PC-9 (cell line): ENCODE measurements around the gene CEBPA. TPM values are rescaled to one million over a fixed set of nuclear protein-coding genes. Genes with fewer than 3 reads are reported as not detected.
"Not testable (repeated sequence)": the region's sequence is repeated elsewhere in the genome, so short reads cannot be mapped to it uniquely, and the experiment has no call there.

ENCODE experiments used
- BruUV-seq: library from RNA; stranded (reverse); fragments of 400-500 nt; replicated peaks from 2 replicates; lab custom pipeline; 2021; lab: Mats Ljungman, UMichigan
- CTCF ChIA-PET: fragments of 300-600 bp; sonication (Branson Sonifier 250); formaldehyde crosslinking; loops from one replicate; lab custom pipeline; 2022; ENCODE audit warnings: antibody characterized with exemption; lab: Charles Lee
- POLR2A ChIA-PET: fragments of 300-600 bp; sonication (Branson Sonifier 250); formaldehyde crosslinking; loops from one replicate; lab custom pipeline; 2022; ENCODE audit warnings: antibody characterized with exemption; ENCODE audit not compliant: unreplicated experiment; lab: Charles Lee
- DNase-seq, 2 experiments: peaks; one replicate each; pipeline versions ENCODE4 v3.0.0 to v3.0.0-alpha.2; 2015 to 2022; ENCODE audit warnings: mixed read lengths in 1 of 2
- H2AFZ ChIP-seq: fragments of 200-600 bp; sonication (generic); 2 replicates; pipeline ENCODE4 v1.8.1; 2017; ENCODE audit warnings: antibody characterized with exemption
- H3F3A ChIP-seq: fragments of 200-600 bp; sonication (generic); 2 replicates; pipeline ENCODE4 v1.8.1; 2017; ENCODE audit warnings: antibody characterized with exemption, mild to moderate bottlenecking, low read depth; ENCODE audit not compliant: insufficient read depth
- H3K27ac ChIP-seq: fragments of 200-600 bp; sonication (generic); 2 replicates; pipeline ENCODE4 v1.6.1; 2016; ENCODE audit warnings: mixed run types
- H3K27me3 ChIP-seq: fragments of 200-600 bp; sonication (generic); 2 replicates; pipeline ENCODE4 v1.6.1; 2016; ENCODE audit warnings: low read depth, mixed run types; ENCODE audit not compliant: insufficient read depth
- H3K36me3 ChIP-seq: fragments of 200-600 bp; sonication (generic); 2 replicates; pipeline ENCODE4 v1.6.1; 2016; ENCODE audit warnings: low read depth, mixed run types
- H3K4me1 ChIP-seq: fragments of 200-600 bp; sonication (generic); replicated peaks from 2 replicates; pipeline ENCODE4 v1.6.1; 2016; ENCODE audit warnings: mixed run types; ENCODE audit not compliant: insufficient read depth
- H3K4me2 ChIP-seq: fragments of 200-600 bp; sonication (generic); 2 replicates; pipeline ENCODE4 v1.6.1; 2017; ENCODE audit warnings: mixed run types
- H3K4me3 ChIP-seq: fragments of 200-600 bp; sonication (generic); 2 replicates; pipeline ENCODE4 v1.6.1; 2016; ENCODE audit warnings: mixed run types
- H3K79me2 ChIP-seq: fragments of 200-600 bp; sonication (generic); 2 replicates; pipeline ENCODE4 v1.6.1; 2017; ENCODE audit warnings: low read depth, mixed run types
- H3K9me2 ChIP-seq: fragments of 200-600 bp; sonication (generic); 2 replicates; pipeline ENCODE4 v1.8.1; 2017; ENCODE audit warnings: mild to moderate bottlenecking; ENCODE audit not compliant: insufficient read depth
- H3K9me3 ChIP-seq: fragments of 200-600 bp; sonication (generic); 2 replicates; pipeline ENCODE4 v1.8.1; 2016; ENCODE audit warnings: low read depth; ENCODE audit not compliant: insufficient read depth
- H4K20me1 ChIP-seq: fragments of 200-600 bp; sonication (generic); 2 replicates; pipeline ENCODE4 v1.8.1; 2017; ENCODE audit not compliant: insufficient read depth
- EZH2 ChIP-seq: fragments of 200-600 bp; sonication (generic); IDR thresholded peaks from 2 replicates; pipeline ENCODE4 v1.8.0; 2017; ENCODE audit warnings: antibody characterized with exemption, low read depth
- intact Hi-C: fragments of 100-400 bp; cut with micrococcal nuclease; formaldehyde crosslinking; loops from one replicate; pipeline ENCODE4 v1.10.0; 2022; ENCODE audit not compliant: unreplicated experiment
- total RNA-seq: library from RNA; stranded (reverse); gene quantifications from 2 replicates; pipeline ENCODE4 v1.2.3, GENCODE V29; 2021
- TF ChIP-seq, protein P1 (sequence below): fragments of 200-600 bp; sonication (generic); conservative IDR thresholded peaks from 2 replicates; pipeline ENCODE4 v1.6.1; 2017; ENCODE audit warnings: mixed run types, antibody characterized with exemption, mild to moderate bottlenecking, moderate library complexity

Gene CEBPA
- total RNA-seq, 1 experiment from 2014 or later, result 8.9 TPM

GRCh38 chr19:33295621-33296487, 6.5 kb downstream of the CEBPA start:
- ChIA-PET POLR2A (no interaction called here), CTCF (no interaction called here)
- no peak overlapping the region for H3K4me3 ChIP-seq
- 0 out of 2 replicates have a peak, but pooled peaks cover 5% of the 10 kb centered on the region for H3K79me2 ChIP-seq
- H3K4me1 ChIP-seq, result peaks cover 67% of the 10 kb centered on the region
- BruUV-seq, result no TSS peak
- H3K9me2 ChIP-seq, result no peaks in the 10 kb centered on the region
- no peak overlapping the region for H3K27ac ChIP-seq
- no peak overlapping the region for H3K4me2 ChIP-seq
- TF ChIP-seq, protein P1, sequence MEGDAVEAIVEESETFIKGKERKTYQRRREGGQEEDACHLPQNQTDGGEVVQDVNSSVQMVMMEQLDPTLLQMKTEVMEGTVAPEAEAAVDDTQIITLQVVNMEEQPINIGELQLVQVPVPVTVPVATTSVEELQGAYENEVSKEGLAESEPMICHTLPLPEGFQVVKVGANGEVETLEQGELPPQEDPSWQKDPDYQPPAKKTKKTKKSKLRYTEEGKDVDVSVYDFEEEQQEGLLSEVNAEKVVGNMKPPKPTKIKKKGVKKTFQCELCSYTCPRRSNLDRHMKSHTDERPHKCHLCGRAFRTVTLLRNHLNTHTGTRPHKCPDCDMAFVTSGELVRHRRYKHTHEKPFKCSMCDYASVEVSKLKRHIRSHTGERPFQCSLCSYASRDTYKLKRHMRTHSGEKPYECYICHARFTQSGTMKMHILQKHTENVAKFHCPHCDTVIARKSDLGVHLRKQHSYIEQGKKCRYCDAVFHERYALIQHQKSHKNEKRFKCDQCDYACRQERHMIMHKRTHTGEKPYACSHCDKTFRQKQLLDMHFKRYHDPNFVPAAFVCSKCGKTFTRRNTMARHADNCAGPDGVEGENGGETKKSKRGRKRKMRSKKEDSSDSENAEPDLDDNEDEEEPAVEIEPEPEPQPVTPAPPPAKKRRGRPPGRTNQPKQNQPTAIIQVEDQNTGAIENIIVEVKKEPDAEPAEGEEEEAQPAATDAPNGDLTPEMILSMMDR, result no peak
- no peak for TF ChIP-seq EZH2
- no peaks in the 10 kb centered on the region for H3K27me3 ChIP-seq
- no peaks in the 10 kb centered on the region for H3K36me3 ChIP-seq
- no peaks in the 10 kb centered on the region for H3K9me3 ChIP-seq
- H2AFZ ChIP-seq, result no peak overlapping the region
- H3F3A ChIP-seq, result peaks cover 15% of the 10 kb centered on the region
- no peaks in the 10 kb centered on the region for H4K20me1 ChIP-seq
- DNase-seq, result no peak
- intact Hi-C loops, result loop anchor here (10.0 kb wide), 1 partner anchor 921 kb away; no protein-coding TSS in a partner anchor

DNA sequence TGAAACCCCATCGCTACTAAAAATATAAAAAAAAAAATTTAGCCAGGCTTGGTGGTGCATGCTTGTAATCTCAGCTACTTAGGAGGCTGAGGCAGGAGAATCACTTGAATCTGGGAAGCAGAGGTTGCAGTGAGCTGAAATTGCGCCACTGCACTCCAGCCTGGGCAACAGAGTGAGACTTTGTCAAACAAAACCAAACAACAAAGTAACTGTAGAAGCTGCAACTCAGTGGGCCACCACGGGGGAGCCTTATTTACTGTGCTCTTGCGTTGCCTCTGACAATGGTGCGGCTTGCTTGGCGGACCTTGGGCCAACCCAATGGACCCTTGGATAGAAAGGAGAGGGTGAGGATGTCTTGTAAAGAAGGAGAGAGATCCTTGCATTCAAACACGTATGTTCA, 7.3 kb downstream of the CEBPA start:
- H3K4me2 ChIP-seq, H3K27ac ChIP-seq, POLR2A ChIA-PET: not testable (repeated sequence)

GRCh38 chr19:33294058-33294798, 8.1 kb downstream of the CEBPA start:
- Histone ChIP-seq H3K27ac (peak overlapping the region; percentile 82), H3K9me2 (no peaks in the 10 kb centered on the region), H3K27me3 (no peaks in the 10 kb centered on the region), H2AFZ (peak overlapping the region; percentile 75), H3K4me3 (no peak overlapping the region), H3K4me1 (peaks cover 66% of the 10 kb centered on the region), H3K4me2 (peak overlapping the region; percentile 65), H3K79me2 (no peaks in the 10 kb centered on the region), H4K20me1 (no peaks in the 10 kb centered on the region), H3K9me3 (0 out of 2 replicates have a peak, but pooled peaks cover under 1% of the 10 kb centered on the region), H3F3A (peaks cover 15% of the 10 kb centered on the region), H3K36me3 (no peaks in the 10 kb centered on the region)
- CTCF ChIA-PET, result no interaction called here
- TF ChIP-seq, protein P1, result no peak
- no peak for TF ChIP-seq EZH2
- no peak for DNase-seq
- intact Hi-C loops, result loop anchor here (10.0 kb wide), 1 partner anchor 919 kb away; no protein-coding TSS in a partner anchor
- BruUV-seq, result no TSS peak
- POLR2A ChIA-PET, result interaction anchor here (0.5 kb wide), 1 partner anchor 79 kb away, joined by 5 read pairs; the partner anchor contains the start of gene CEBPG

More for the DNA sequence above, 7.3 kb downstream of the CEBPA start:
- H3K9me3 ChIP-seq, H3K4me3 ChIP-seq, DNase-seq, H3K9me2 ChIP-seq, BruUV-seq, H3K79me2 ChIP-seq, H2AFZ ChIP-seq, H3K27me3 ChIP-seq, CTCF ChIA-PET, H3K36me3 ChIP-seq, H4K20me1 ChIP-seq: not testable (repeated sequence)
- H3F3A ChIP-seq, result peaks cover 15% of the 10 kb centered on the region
- peaks cover 67% of the 10 kb centered on the region for H3K4me1 ChIP-seq
- intact Hi-C loops, result loop anchor here (10.0 kb wide), 1 partner anchor 920 kb away; no protein-coding TSS in a partner anchor
